ENCODE measurements around the gene ART4. TPM values are rescaled to one million over a fixed set of nuclear protein-coding genes. Genes with fewer than 3 reads are reported as not detected.
A peak's percentile ranks its signal among the peaks of the same experiment; 100 is the strongest.

The ART4 gene
- 1 to 10 TPM in 1 of 4 donors, under 1 TPM in 3; 0.13 to 1.7 (median 0.62) TPM for total RNA-seq

DNA sequence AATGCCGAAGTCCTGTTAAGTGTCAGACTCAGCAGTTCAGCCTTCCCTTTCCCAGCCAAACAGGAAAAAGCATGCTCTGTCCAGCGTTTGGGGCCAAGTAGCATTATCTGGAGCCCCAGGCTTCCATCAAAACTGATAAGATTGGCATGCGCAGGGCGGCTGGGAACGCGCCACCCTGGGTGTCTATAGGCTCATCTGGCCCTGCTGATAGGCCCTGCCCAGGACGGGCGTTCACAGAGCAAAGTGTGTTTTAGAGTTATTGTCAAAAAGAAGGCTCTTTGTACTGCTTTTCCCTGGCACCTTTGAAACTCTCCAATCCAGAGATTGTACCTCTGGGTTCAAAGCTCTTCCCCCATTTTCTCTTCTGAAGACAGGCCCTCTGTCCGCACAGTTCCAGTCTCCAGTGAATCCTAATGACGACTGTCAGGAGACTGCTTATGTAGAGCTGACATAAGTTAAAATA lies at the start of gene ART4:
Gene ART4 (minus strand): TSS at position 102 of the 463 bp plus-strand sequence. CDS start 413 bp downstream, outside the sequence.
- peak within 1 kb of the TSS; percentile 44 to 69 (median 56) for H3K27ac ChIP-seq
- no peak for ATAC-seq
- H3K4me3 ChIP-seq, result no peak within 1 kb of the TSS
- H3K4me1 ChIP-seq, result peaks cover 14 to 60% (median 21%) of the 10 kb centered on the region in 3 donors
- no peaks in the 10 kb centered on the region for H3K27me3 ChIP-seq
- TF ChIP-seq POLR2A (IDR thresholded peaks at IDR 0.05) (no peak), POLR2AphosphoS5 (IDR thresholded peaks at IDR 0.05) (no peak), CTCF (IDR thresholded peaks at IDR 0.05) (no peak), EP300 (IDR thresholded peaks at IDR 0.05) (no peak)
- H3K36me3 ChIP-seq, result no peaks in the 10 kb centered on the region
- no peaks in the 10 kb centered on the region for H3K9me3 ChIP-seq
- 75 to 77% methylated on average over 2 to 5 of the region's 10 CpGs for WGBS, 2 donors (ENCODE audit: low coverage in 1 of 2)

GRCh38 chr12:14892726-14893505 lies 49.6 kb upstream of the ART4 start:
- 42 to 60% methylated on average over 5 to 7 of the region's 7 CpGs for WGBS, 2 donors (ENCODE audit: low coverage in 1 of 2)
- peak; percentile 93 for ATAC-seq
- H3K4me3 ChIP-seq, result no peak overlapping the region
- H3K27ac ChIP-seq, result peak overlapping the region; percentile 63 to 86 (median 76)
- no peaks in the 10 kb centered on the region for H3K36me3 ChIP-seq
- no peak for TF ChIP-seq EP300 (IDR thresholded peaks at IDR 0.05)
- peak in 3 of 4 experiments; percentile 24 to 49 (median 32) for TF ChIP-seq CTCF (IDR thresholded peaks at IDR 0.05)
- peaks cover 14 to 53% (median 15%) of the 10 kb centered on the region in 3 donors for H3K4me1 ChIP-seq
- no peaks in the 10 kb centered on the region for H3K9me3 ChIP-seq
- no peaks in the 10 kb centered on the region for H3K27me3 ChIP-seq

- H3K36me3 ChIP-seq, result no peaks in the 10 kb centered on the region
- H3K4me3 ChIP-seq, result no peak overlapping the region
- no peak for ATAC-seq
- H3K9me3 ChIP-seq, result no peaks in the 10 kb centered on the region
- WGBS, 2 donors (ENCODE audit: low coverage in 1 of 2), result 66 to 91% methylated on average over 4 to 5 of the region's 5 CpGs
- TF ChIP-seq POLR2A (IDR thresholded peaks at IDR 0.05), result no peak
- no peak for TF ChIP-seq EP300 (IDR thresholded peaks at IDR 0.05)
- TF ChIP-seq CTCF (IDR thresholded peaks at IDR 0.05), result no peak
- TF ChIP-seq POLR2AphosphoS5 (IDR thresholded peaks at IDR 0.05), result no peak
- H3K4me1 ChIP-seq, result peaks cover 9 to 49% (median 10%) of the 10 kb centered on the region in 3 donors
- H3K27me3 ChIP-seq, result no peaks in the 10 kb centered on the region
- H3K27ac ChIP-seq, result no peak overlapping the region
These were observed 47.4 kb upstream of the ART4 start for GRCh38 chr12:14890701-14891100.

DNA sequence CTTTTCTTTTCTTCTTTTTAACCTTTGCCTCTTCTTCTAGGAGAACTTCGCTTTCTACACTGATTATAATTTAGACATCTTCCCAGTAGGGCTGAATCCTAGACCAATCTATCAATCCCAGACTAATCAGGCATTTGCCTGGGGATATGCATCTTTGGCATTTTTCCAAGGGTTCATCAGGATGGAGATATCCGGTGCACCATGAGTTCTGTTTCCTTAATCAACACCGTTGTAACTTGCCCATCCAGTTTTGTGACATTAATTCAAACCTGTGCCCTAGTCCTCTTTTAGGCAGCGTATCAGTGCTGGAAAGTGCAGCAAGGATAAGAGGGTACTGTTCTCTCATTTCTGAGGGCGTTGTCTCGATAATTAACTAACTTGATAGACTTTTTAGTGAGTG lies 42.9 kb upstream of the ART4 start:
- H3K4me1 ChIP-seq, result peaks cover 0 to 30% (median 0%) of the 10 kb centered on the region in 3 donors
- H3K4me3 ChIP-seq, result peak overlapping the region; percentile 45 to 98
- ATAC-seq, result no peak
- no peak for TF ChIP-seq EP300 (IDR thresholded peaks at IDR 0.05)
- no peak for TF ChIP-seq POLR2A (IDR thresholded peaks at IDR 0.05)
- no peak for TF ChIP-seq CTCF (IDR thresholded peaks at IDR 0.05)
- no peak for TF ChIP-seq POLR2AphosphoS5 (IDR thresholded peaks at IDR 0.05)
- WGBS, 2 donors (ENCODE audit: low coverage in 1 of 2), result 43 to 72% methylated on average over 3 to 6 of the region's 6 CpGs
- H3K9me3 ChIP-seq, result no peaks in the 10 kb centered on the region
- H3K27me3 ChIP-seq, result no peaks in the 10 kb centered on the region
- H3K27ac ChIP-seq, result peak overlapping the region; percentile 76 to 98 (median 84)
- H3K36me3 ChIP-seq, result peaks cover 0 to 12% of the 10 kb centered on the region in 2 donors
